ENCODE results near the gene ADGRA3. TPM values are rescaled to one million over a fixed set of nuclear protein-coding genes. Genes with fewer than 3 reads are reported as not detected.

ADGRA3 gene
- polyA plus RNA-seq, 1 experiment: 36.0 TPM

DNA sequence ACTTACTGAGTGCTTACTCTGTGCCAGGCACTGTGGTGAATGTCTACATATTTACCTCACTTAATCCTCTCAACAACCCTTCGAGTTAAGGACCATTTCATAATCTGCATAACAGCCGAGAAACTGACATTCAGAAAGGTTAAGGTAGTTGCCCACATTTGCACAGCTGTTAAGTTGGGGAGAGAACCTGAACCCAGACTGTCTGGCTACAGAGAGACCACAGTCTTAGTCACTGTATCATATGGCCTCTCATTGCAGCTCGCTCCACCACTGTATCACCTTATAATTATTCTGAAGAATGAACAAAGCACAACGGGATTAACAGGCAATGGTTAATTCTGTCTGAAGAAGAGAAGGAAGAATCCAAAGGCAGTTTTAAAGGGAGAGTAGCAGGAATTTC, 98.5 kb downstream of the ADGRA3 start:
- TF ChIP-seq, protein P1, sequence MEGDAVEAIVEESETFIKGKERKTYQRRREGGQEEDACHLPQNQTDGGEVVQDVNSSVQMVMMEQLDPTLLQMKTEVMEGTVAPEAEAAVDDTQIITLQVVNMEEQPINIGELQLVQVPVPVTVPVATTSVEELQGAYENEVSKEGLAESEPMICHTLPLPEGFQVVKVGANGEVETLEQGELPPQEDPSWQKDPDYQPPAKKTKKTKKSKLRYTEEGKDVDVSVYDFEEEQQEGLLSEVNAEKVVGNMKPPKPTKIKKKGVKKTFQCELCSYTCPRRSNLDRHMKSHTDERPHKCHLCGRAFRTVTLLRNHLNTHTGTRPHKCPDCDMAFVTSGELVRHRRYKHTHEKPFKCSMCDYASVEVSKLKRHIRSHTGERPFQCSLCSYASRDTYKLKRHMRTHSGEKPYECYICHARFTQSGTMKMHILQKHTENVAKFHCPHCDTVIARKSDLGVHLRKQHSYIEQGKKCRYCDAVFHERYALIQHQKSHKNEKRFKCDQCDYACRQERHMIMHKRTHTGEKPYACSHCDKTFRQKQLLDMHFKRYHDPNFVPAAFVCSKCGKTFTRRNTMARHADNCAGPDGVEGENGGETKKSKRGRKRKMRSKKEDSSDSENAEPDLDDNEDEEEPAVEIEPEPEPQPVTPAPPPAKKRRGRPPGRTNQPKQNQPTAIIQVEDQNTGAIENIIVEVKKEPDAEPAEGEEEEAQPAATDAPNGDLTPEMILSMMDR (IDR thresholded peaks at IDR 0.05; ENCODE audit: low read depth, low read length): no peak
- no peak for DNase-seq (ENCODE audit: low read depth, low spot score)
- no peak overlapping the region for H3K27ac ChIP-seq (ENCODE audit: low read depth, low read length)
- H3K4me3 ChIP-seq (ENCODE audit: low read depth, low read length): no peak overlapping the region
- no peaks in the 10 kb centered on the region for H3K27me3 ChIP-seq (ENCODE audit: control insufficient read depth, insufficient read depth, low read length)
- POLR2A ChIA-PET: no interaction called here
- H3K9me3 ChIP-seq (ENCODE audit: control insufficient read depth, insufficient read depth, low read length): no peaks in the 10 kb centered on the region
- CTCF ChIA-PET: interaction anchor here (0.7 to 4.0 kb wide), 2 partner anchors 18 to 628 kb away, joined by 3 to 14 read pairs; no protein-coding TSS in a partner anchor

DNA sequence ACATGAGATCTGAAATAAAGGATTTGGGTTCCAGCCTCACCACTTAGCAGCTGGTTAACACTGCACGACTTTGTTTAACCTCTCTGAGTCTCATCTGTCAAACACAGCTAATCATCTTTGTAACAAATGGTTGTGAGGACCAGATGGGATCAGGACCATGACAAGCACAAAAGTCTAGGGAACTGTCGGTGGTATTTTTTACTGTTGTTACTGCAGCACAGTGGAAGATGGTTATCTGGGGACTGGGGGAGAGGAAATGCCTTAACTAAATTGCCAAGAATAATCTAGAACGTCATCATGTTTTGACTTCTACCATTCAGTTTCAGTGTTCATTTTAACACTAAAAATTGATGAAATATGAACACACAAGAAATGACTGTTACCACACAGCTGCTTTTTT, 99.5 kb downstream of the ADGRA3 start:
- CTCF ChIA-PET: interaction anchor here (1.9 to 4.0 kb wide), 2 partner anchors 27 to 627 kb away, joined by 6 to 14 read pairs; no protein-coding TSS in a partner anchor
- Histone ChIP-seq H3K27me3 (ENCODE audit: control insufficient read depth, insufficient read depth, low read length) (no peaks in the 10 kb centered on the region), H3K27ac (ENCODE audit: low read depth, low read length) (no peak overlapping the region), H3K9me3 (ENCODE audit: control insufficient read depth, insufficient read depth, low read length) (no peaks in the 10 kb centered on the region), H3K4me3 (ENCODE audit: low read depth, low read length) (no peak overlapping the region)
- TF ChIP-seq, protein P1 (IDR thresholded peaks at IDR 0.05; ENCODE audit: low read depth, low read length): no peak
- POLR2A ChIA-PET: no interaction called here
- DNase-seq (ENCODE audit: low read depth, low spot score): no peak

DNA sequence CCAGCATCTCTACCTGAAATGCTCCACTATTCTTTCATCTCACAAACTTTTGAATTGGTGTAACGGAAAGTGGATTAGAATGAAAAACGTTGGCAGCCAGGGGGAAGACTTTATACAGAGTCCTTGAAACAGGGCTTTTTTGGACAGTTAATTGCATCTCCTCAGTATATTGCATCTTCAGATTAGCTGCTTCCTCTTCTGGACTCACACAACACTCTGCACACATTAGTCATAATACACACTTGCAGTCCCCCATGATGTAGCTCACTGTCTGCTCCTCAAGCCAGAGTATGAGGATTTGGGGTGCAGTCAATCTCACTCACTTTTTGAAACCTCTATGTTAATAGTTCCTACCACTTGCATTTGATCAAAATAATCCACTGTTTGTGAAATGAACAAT, 101.0 kb downstream of the ADGRA3 start:
- ChIA-PET CTCF (interaction anchor here (1.1 to 4.0 kb wide), 3 partner anchors 20 to 625 kb away, joined by 3 to 14 read pairs (median 4); no protein-coding TSS in a partner anchor), POLR2A (no interaction called here)
- TF ChIP-seq, protein P1 (IDR thresholded peaks at IDR 0.05; ENCODE audit: low read depth, low read length): no peak
- no peak overlapping the region for H3K4me3 ChIP-seq (ENCODE audit: low read depth, low read length)
- H3K27me3 ChIP-seq (ENCODE audit: control insufficient read depth, insufficient read depth, low read length): no peaks in the 10 kb centered on the region
- no peak for DNase-seq (ENCODE audit: low read depth, low spot score)
- no peaks in the 10 kb centered on the region for H3K9me3 ChIP-seq (ENCODE audit: control insufficient read depth, insufficient read depth, low read length)
- no peak overlapping the region for H3K27ac ChIP-seq (ENCODE audit: low read depth, low read length)

DNA sequence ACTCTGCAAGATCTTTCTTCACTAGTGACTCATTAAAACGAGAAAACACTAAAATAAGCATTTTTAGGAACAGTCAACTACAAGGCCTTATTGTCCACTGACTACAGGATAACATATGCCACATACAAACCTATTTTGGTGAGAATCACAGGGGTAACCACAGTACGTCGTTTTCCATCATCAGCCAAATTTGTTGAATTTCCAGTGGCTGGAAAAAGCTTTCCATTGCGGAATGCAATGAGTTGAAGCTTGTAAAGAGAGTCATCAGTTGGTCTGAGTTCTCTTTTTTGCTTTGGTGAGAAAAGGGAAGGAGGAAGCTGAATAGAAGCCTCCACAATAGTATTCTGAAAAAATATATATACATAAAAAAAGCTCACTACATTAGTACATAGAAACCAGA, 102.4 kb downstream of the ADGRA3 start:
- no peak overlapping the region for H3K27ac ChIP-seq (ENCODE audit: low read depth, low read length)
- TF ChIP-seq, protein P1 (IDR thresholded peaks at IDR 0.05; ENCODE audit: low read depth, low read length): no peak
- no peaks in the 10 kb centered on the region for H3K9me3 ChIP-seq (ENCODE audit: control insufficient read depth, insufficient read depth, low read length)
- H3K27me3 ChIP-seq (ENCODE audit: control insufficient read depth, insufficient read depth, low read length): no peaks in the 10 kb centered on the region
- DNase-seq (ENCODE audit: low read depth, low spot score): no peak
- CTCF ChIA-PET: interaction anchor here (0.6 to 1.4 kb wide), 5 partner anchors 24 to 648 kb away, joined by 3 to 5 read pairs (median 4); partner anchors contain the start of gene GBA3
- no peak overlapping the region for H3K4me3 ChIP-seq (ENCODE audit: low read depth, low read length)
- POLR2A ChIA-PET: no interaction called here

DNA sequence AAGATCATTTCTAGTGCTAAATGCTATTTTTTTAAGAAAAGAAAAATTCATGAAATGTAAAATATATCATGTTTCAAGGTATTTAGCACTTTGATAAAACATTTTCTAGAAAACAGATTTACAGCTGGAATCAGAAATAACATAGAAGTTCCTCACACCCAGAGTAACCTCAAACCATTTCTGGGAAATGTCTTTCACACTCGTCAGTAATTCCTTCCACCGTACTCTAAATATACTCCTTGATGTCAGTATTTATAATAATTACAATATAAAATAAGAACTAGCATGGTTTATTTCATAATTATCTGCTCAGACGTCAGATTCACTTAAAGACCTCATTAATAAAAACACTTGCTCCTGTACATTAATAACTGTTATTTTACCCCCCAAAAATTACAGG, 103.9 kb downstream of the ADGRA3 start:
- H3K4me3 ChIP-seq (ENCODE audit: low read depth, low read length): no peak overlapping the region
- no peaks in the 10 kb centered on the region for H3K27me3 ChIP-seq (ENCODE audit: control insufficient read depth, insufficient read depth, low read length)
- no peaks in the 10 kb centered on the region for H3K9me3 ChIP-seq (ENCODE audit: control insufficient read depth, insufficient read depth, low read length)
- ChIA-PET POLR2A (no interaction called here), CTCF (interaction anchor here (1.1 to 3.2 kb wide), 2 partner anchors 22 to 282 kb away, joined by 3 to 19 read pairs; partner anchors contain the start of gene GBA3)
- H3K27ac ChIP-seq (ENCODE audit: low read depth, low read length): no peak overlapping the region
- no peak for DNase-seq (ENCODE audit: low read depth, low spot score)
- TF ChIP-seq, protein P1 (IDR thresholded peaks at IDR 0.05; ENCODE audit: low read depth, low read length): no peak

Data from AG04450 (cell line).